Suprapubic skin (tissue), 4 donors: ENCODE measurements around the gene NAT14.

Source experiments
- CTCF ChIP-seq, 2 donors: fragments of 200-600 bp in 1 of 2; fragments of 450-650 bp in 1 of 2; sonication (generic) in 1 of 2; IDR thresholded peaks; one replicate each; pipeline ENCODE4 v1.5.1; 2016 to 2019; ENCODE audit warnings: antibody characterized with exemption in 2 of 2, mild to moderate bottlenecking in 1 of 2, moderate library complexity in 1 of 2
- POLR2A ChIP-seq, 2 donors: fragments of 450-650 bp; IDR thresholded peaks; one replicate each; pipeline ENCODE4 v1.6.1; 2017; ENCODE audit warnings: antibody characterized with exemption in 2 of 2, mild to moderate bottlenecking in 2 of 2, moderate library complexity in 2 of 2
- POLR2AphosphoS5 ChIP-seq, 3 donors: sonication (generic); formaldehyde crosslinking; IDR thresholded peaks; one replicate each; pipeline ENCODE4 v1.6.1; 2017; ENCODE audit warnings: antibody characterized with exemption in 3 of 3

- no peak for TF ChIP-seq CTCF (IDR thresholded peaks at IDR 0.05)
- TF ChIP-seq POLR2AphosphoS5 (IDR thresholded peaks at IDR 0.05), result no peak
- TF ChIP-seq POLR2A (IDR thresholded peaks at IDR 0.05), result no peak
Observed at GRCh38 chr19:55491546-55492360, 6.8 kb downstream of the NAT14 start.
